ENCODE measurements around the gene MNAT1. TPM values are rescaled to one million over a fixed set of nuclear protein-coding genes. Genes with fewer than 3 reads are reported as not detected.

The MNAT1 gene
- total and polyA plus RNA-seq, 10 donors, result 11.9 to 34.3 (median 22.0) TPM

DNA sequence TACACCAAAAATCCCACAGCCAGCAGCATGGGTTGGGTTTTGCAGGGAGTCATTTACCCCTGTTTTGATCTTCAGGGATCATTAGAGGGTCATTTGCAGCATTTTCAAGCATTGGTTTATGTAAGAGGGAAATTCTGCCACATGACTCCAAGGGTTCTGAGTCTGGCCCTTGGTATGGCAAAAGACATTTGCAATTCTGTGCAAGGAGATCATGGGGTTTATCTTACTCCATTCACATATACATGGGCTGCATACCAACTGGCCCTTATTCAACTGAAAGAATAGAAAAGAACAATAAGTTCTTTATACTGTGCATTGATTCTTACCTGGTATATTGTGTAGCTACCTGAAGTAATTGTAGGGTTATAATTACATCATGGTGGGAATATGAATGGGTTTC, 24.1 kb upstream of the MNAT1 start:
- no peak overlapping the region for H3K4me3 ChIP-seq
- H3K27me3 ChIP-seq (replicated peaks in 1 of 7), result peaks cover 0 to 9% (median 0%) of the 10 kb centered on the region in 7 donors
- H3K36me3 ChIP-seq, result no peaks in the 10 kb centered on the region
- no peaks in the 10 kb centered on the region for H3K4me1 ChIP-seq
- H3K9me3 ChIP-seq, result no peaks in the 10 kb centered on the region
- DNase-seq, result no peak
- intact Hi-C loops (cut with DNase I; ENCODE audit: low total_unique reads), result no loop called here
- no peak overlapping the region for H3K27ac ChIP-seq
- TF ChIP-seq POLR2AphosphoS5 (IDR thresholded peaks at IDR 0.05) (no peak), POLR2A (IDR thresholded peaks at IDR 0.05) (no peak)
- TF ChIP-seq, protein P1, sequence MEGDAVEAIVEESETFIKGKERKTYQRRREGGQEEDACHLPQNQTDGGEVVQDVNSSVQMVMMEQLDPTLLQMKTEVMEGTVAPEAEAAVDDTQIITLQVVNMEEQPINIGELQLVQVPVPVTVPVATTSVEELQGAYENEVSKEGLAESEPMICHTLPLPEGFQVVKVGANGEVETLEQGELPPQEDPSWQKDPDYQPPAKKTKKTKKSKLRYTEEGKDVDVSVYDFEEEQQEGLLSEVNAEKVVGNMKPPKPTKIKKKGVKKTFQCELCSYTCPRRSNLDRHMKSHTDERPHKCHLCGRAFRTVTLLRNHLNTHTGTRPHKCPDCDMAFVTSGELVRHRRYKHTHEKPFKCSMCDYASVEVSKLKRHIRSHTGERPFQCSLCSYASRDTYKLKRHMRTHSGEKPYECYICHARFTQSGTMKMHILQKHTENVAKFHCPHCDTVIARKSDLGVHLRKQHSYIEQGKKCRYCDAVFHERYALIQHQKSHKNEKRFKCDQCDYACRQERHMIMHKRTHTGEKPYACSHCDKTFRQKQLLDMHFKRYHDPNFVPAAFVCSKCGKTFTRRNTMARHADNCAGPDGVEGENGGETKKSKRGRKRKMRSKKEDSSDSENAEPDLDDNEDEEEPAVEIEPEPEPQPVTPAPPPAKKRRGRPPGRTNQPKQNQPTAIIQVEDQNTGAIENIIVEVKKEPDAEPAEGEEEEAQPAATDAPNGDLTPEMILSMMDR (IDR thresholded peaks at IDR 0.05 in 8 of 11, conservative IDR thresholded peaks at IDR 0.05 in 3 of 11), result no peak

DNA sequence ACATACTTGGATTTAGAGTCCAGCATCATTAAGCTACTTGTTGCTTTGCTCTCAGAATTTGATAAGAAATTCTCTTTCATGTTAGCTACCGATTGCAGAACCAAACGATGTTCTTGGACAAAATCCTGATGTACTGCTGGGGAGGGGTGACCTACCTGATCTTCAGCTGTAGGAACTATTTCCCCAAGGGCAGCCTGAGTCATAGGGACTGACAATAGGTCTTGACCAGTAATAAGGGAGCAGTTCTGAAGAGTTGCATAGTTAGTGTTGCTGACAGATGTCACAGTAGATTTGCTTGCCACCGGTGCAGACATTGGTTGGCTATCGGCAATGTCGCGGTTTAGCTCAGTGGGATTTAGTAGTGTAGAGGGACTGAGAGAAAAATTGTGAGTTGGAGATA, 21.0 kb upstream of the MNAT1 start:
- intact Hi-C loops (cut with DNase I; ENCODE audit: low total_unique reads), result no loop called here
- WGBS, 5 donors, result 90 to 95% (median 93%) methylated on average over 6 of the region's 6 CpGs
- Histone ChIP-seq H3K27me3 (replicated peaks in 1 of 7) (peaks cover 0 to 33% (median 3%) of the 10 kb centered on the region in 7 donors), H3K9me3 (no peaks in the 10 kb centered on the region), H3K4me1 (no peaks in the 10 kb centered on the region), H3K36me3 (no peaks in the 10 kb centered on the region), H3K4me3 (no peak overlapping the region), H3K27ac (no peak overlapping the region)
- TF ChIP-seq POLR2A (IDR thresholded peaks at IDR 0.05) (no peak), POLR2AphosphoS5 (IDR thresholded peaks at IDR 0.05) (no peak)
- TF ChIP-seq, protein P1 (IDR thresholded peaks at IDR 0.05 in 8 of 11, conservative IDR thresholded peaks at IDR 0.05 in 3 of 11), result no peak
- DNase-seq, result no peak

DNA sequence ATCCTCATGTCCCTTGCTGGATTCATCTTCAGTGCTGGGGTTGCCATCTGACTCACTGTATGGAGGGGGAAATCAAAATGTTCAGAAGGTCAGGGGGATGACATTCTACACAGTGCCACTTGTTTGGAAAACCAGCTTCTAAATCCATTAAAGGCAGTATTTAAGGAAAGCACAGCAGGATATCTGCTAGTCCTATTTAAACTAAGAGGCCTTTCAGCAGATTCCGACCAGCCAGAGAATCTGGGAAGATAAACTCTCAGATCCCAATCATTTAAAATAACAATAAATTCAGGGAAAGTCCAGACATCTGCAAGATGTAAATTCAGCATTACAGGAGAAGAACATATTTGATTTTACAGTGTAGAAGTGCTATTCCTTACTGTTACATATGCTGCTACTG, 14.2 kb upstream of the MNAT1 start:
- no peaks in the 10 kb centered on the region for H3K9me3 ChIP-seq
- intact Hi-C loops (cut with DNase I; ENCODE audit: low total_unique reads), result no loop called here
- no peaks in the 10 kb centered on the region for H3K36me3 ChIP-seq
- no peak overlapping the region for H3K4me3 ChIP-seq
- peaks cover 4 to 98% (median 54%) of the 10 kb centered on the region in 7 donors for H3K27me3 ChIP-seq (replicated peaks in 1 of 7)
- no peak for TF ChIP-seq POLR2AphosphoS5 (IDR thresholded peaks at IDR 0.05)
- H3K4me1 ChIP-seq, result peaks cover 13 to 38% (median 35%) of the 10 kb centered on the region in 6 donors
- no peak for DNase-seq
- 76 to 100% (median 89%) methylated on average over 1 of the region's 1 CpG for WGBS, 5 donors
- H3K27ac ChIP-seq, result no peak overlapping the region

DNA sequence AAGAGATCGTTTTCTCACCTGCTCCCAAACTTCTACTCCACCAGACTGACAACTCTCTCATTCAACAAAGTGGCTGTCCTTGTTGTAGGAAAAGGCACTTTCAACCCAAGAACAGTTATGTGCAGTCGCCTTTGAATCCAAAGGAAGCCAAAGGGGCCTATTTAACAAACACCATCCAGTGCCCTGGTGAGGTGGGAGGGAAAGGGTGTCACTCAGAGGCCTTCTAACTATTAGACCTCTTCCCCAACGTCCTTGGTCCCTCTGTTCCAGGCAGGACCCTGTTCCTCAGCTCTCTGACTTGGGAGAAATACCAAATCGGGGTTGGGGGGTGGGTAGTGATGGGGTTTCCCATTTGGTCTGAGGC, 13.6 kb upstream of the MNAT1 start:
- Histone ChIP-seq H3K4me1 (peaks cover 13 to 38% (median 35%) of the 10 kb centered on the region in 6 donors), H3K36me3 (no peaks in the 10 kb centered on the region), H3K27me3 (replicated peaks in 1 of 7) (peaks cover 4 to 100% (median 59%) of the 10 kb centered on the region in 7 donors), H3K4me3 (peak overlapping the region in 5 of 8 donors; percentile 47 to 80 (median 72)), H3K27ac (no peak overlapping the region), H3K9me3 (no peaks in the 10 kb centered on the region)
- no peak for DNase-seq
- intact Hi-C loops (cut with DNase I; ENCODE audit: low total_unique reads), result no loop called here
- TF ChIP-seq POLR2A (IDR thresholded peaks at IDR 0.05) (no peak), POLR2AphosphoS5 (IDR thresholded peaks at IDR 0.05) (no peak)
- TF ChIP-seq, protein P1 (IDR thresholded peaks at IDR 0.05 in 8 of 11, conservative IDR thresholded peaks at IDR 0.05 in 3 of 11), result no peak
- WGBS, 5 donors, result 44 to 59% (median 51%) methylated on average over 4 of the region's 4 CpGs

Data from spleen (tissue), 11 donors.